SK-N-SH (cell line): ENCODE measurements around the gene ALDH9A1.

ENCODE experiments used
- CTCF ChIP-seq: fragments of 200-600 bp; sonication (generic); IDR thresholded peaks from 2 replicates; pipeline ENCODE4 v1.6.1; 2017; ENCODE audit warnings: antibody characterized with exemption, mild to moderate bottlenecking, moderate library complexity
- EP300 ChIP-seq, 2 experiments: IDR thresholded peaks; 2 replicates each; pipeline versions ENCODE4 v1.4.0 to v1.6.1; 2012; ENCODE audit warnings: borderline replicate concordance in 1 of 2, low read depth in 1 of 2, low read length in 1 of 2
- FOXM1 ChIP-seq: IDR thresholded peaks from 2 replicates; pipeline ENCODE4 v1.4.0; 2012; ENCODE audit warnings: low read depth, mild to moderate bottlenecking
- GABPA ChIP-seq: IDR thresholded peaks from 2 replicates; pipeline ENCODE4 v1.4.0; 2012; ENCODE audit warnings: low read depth, mild to moderate bottlenecking
- IRF3 ChIP-seq: fragments of 150-350 bp; IDR thresholded peaks from 2 replicates; pipeline ENCODE4 v1.6.1; 2016; ENCODE audit warnings: mild to moderate bottlenecking, low read depth, low read length

GRCh38 chr1:165662186-165662585 is 36.2 kb downstream of the ALDH9A1 start:
- TF ChIP-seq CTCF (no peak), IRF3 (no peak), GABPA (no peak), EP300 (IDR thresholded peaks at IDR 0.05; ENCODE audit: borderline replicate concordance in 1 of 2, low read depth in 1 of 2, low read length in 1 of 2) (no peak), FOXM1 (no peak)
